ENCODE data around the gene PHLDB2.

GRCh38 chr3:111972891-111973290 lies 113.8 kb downstream of the PHLDB2 start:
- TF ChIP-seq, protein P1, sequence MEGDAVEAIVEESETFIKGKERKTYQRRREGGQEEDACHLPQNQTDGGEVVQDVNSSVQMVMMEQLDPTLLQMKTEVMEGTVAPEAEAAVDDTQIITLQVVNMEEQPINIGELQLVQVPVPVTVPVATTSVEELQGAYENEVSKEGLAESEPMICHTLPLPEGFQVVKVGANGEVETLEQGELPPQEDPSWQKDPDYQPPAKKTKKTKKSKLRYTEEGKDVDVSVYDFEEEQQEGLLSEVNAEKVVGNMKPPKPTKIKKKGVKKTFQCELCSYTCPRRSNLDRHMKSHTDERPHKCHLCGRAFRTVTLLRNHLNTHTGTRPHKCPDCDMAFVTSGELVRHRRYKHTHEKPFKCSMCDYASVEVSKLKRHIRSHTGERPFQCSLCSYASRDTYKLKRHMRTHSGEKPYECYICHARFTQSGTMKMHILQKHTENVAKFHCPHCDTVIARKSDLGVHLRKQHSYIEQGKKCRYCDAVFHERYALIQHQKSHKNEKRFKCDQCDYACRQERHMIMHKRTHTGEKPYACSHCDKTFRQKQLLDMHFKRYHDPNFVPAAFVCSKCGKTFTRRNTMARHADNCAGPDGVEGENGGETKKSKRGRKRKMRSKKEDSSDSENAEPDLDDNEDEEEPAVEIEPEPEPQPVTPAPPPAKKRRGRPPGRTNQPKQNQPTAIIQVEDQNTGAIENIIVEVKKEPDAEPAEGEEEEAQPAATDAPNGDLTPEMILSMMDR (IDR thresholded peaks at IDR 0.05 in 2 of 3, conservative IDR thresholded peaks at IDR 0.05 in 1 of 3; ENCODE audit: borderline replicate concordance in 1 of 3, insufficient read depth in 1 of 3, low read depth in 2 of 3, low read length in 2 of 3): no peak
- TF ChIP-seq, protein P2, sequence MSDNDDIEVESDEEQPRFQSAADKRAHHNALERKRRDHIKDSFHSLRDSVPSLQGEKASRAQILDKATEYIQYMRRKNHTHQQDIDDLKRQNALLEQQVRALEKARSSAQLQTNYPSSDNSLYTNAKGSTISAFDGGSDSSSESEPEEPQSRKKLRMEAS (IDR thresholded peaks at IDR 0.05): no peak
- TF ChIP-seq, protein P3, sequence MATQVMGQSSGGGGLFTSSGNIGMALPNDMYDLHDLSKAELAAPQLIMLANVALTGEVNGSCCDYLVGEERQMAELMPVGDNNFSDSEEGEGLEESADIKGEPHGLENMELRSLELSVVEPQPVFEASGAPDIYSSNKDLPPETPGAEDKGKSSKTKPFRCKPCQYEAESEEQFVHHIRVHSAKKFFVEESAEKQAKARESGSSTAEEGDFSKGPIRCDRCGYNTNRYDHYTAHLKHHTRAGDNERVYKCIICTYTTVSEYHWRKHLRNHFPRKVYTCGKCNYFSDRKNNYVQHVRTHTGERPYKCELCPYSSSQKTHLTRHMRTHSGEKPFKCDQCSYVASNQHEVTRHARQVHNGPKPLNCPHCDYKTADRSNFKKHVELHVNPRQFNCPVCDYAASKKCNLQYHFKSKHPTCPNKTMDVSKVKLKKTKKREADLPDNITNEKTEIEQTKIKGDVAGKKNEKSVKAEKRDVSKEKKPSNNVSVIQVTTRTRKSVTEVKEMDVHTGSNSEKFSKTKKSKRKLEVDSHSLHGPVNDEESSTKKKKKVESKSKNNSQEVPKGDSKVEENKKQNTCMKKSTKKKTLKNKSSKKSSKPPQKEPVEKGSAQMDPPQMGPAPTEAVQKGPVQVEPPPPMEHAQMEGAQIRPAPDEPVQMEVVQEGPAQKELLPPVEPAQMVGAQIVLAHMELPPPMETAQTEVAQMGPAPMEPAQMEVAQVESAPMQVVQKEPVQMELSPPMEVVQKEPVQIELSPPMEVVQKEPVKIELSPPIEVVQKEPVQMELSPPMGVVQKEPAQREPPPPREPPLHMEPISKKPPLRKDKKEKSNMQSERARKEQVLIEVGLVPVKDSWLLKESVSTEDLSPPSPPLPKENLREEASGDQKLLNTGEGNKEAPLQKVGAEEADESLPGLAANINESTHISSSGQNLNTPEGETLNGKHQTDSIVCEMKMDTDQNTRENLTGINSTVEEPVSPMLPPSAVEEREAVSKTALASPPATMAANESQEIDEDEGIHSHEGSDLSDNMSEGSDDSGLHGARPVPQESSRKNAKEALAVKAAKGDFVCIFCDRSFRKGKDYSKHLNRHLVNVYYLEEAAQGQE (IDR thresholded peaks at IDR 0.05; ENCODE audit: low read depth): no peak
- no peak for TF ChIP-seq FOSL1 (IDR thresholded peaks at IDR 0.05; ENCODE audit: low read depth)
- no peak for TF ChIP-seq ZNF274 (IDR thresholded peaks at IDR 0.05; ENCODE audit: low read depth, low read length)
- TF ChIP-seq RAD21 (IDR thresholded peaks at IDR 0.05; ENCODE audit: low read depth): no peak
- TF ChIP-seq POLR2A (IDR thresholded peaks at IDR 0.05; ENCODE audit: borderline replicate concordance, extremely low read depth, insufficient read depth, insufficient read length): no peak
- TF ChIP-seq POLR2AphosphoS5 (IDR thresholded peaks at IDR 0.05; ENCODE audit: low read depth, low read length): no peak
- TF ChIP-seq EZH2 (IDR thresholded peaks at IDR 0.05): no peak
- TF ChIP-seq ZBTB33 (IDR thresholded peaks at IDR 0.05; ENCODE audit: extremely low read depth, insufficient replicate concordance, low read length): no peak
- no peak for TF ChIP-seq SP1 (IDR thresholded peaks at IDR 0.05; ENCODE audit: low read depth)
